ENCODE results near the gene WWOX. TPM values are rescaled to one million over a fixed set of nuclear protein-coding genes. Genes with fewer than 3 reads are reported as not detected.

Gene WWOX
- total RNA-seq, 1 donor from 2014 or later = 19.0 TPM

DNA sequence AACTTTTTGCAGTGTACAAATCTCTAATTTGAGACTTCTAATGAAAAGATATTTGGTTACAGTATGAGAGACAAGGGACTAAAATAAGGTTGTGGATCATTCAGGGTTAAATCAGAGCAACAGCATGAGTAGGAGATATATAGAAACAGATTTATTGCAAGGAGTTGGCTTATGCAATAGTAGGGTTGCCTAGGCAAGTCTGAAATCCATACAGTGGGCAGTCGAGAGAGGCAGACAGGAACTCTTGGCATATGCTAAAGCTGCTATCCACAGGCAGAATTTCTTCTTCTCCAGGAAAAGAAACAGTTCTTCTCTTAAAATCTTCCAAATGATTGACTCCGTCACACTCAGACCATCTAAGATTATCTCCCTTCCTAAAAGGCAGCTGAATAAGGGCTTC is 1000.3 kb downstream of the WWOX start:
- intact Hi-C loops (cut with micrococcal nuclease) = no loop called here

DNA sequence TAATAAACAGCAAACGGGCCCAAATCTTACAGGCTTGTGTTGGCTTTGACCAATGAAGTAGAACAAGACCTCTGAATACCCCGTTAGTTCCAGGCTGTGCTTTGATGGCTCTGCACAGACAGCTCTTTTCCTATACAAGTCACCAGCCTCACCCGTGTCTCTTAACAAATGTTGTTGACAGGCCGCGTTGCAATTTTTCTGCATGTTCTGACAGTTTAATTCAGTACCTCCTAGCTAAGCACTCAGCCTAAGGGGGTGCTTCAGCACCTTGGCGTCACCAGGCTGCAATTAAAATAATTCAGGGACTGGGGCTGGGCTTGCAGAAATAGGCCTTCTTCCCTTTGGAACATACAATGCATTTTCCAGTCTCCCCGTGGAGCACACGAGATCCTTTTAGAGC is 1001.0 kb downstream of the WWOX start:
- intact Hi-C loops (cut with micrococcal nuclease) = no loop called here

DNA sequence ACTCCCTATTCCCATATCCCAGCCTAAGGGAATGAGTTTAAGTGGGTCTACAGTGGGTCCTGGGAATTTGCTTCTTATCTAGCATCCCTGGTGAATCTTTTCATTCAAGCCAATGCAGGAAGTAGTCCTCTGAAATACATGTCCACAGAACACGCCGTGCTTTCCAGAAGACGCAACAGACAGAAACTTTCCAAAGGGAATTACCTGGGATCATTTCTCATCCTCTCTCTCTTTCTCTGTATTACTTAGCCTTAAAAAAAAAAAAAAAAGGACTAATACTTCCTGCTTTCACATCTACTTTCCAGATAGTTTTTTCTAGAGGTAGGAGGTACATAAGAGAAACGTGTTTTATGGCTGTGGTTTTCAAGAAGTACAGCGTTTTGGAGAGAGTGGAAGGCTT is 1002.0 kb downstream of the WWOX start:
- intact Hi-C loops (cut with micrococcal nuclease) = no loop called here

DNA sequence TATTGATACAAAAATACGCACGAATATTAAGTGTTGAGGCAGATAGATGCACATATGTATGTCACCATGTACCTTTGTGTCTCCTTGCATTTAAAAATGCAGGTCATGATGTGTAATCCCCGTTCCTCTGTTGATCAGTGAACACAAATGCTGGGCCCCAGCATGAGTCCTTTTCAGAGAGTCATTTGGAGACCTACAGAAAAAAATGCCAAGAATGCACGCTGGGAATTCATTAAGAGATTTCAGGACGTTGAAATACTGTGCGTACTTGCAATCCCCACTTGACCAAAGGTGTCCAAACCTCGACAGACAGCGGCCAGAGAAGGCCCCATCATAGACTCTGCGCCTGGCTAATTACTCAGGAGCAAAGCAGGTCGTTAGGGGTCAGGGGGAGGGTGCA is 1005.1 kb downstream of the WWOX start:
- intact Hi-C loops (cut with micrococcal nuclease) = no loop called here

DNA sequence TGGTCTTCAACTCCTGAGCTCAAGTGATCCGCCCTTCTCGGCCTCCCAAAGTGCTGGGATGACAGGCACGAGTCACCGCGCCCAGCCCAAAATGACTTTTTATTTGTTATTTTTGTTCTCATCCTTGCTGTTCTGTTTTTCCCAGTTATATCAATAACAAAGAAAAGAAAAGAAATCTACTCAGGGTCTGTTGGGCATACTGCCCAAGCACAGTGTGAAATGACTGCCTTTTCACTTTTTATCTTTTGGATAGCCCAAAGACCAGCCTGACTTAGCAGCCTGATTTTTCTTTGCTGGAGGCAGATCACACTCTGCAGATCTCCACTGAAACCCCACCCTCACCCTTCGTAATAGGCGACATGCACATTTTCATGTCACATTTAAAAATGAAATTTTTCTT is 1007.8 kb downstream of the WWOX start:
- intact Hi-C loops (cut with micrococcal nuclease) = no loop called here

DNA sequence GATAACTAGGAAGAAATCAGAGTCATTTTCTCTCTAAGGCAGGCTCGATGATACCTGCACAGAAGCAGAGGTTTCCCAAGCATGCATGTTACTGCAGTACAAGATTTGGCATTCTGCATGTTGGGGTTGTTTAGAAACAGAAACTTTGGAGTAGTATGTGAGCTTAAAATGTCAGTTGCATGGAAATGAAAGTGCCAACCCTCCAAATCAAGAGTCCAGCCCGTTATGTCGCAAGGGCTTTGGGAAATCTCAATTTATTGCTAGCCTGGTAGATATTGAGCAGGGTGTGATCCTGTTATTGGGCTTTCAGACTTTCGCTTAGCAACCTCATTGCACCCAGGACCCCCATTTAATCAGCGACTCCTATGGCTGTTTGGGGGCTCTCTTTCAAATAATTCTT is 1010.3 kb downstream of the WWOX start:
- intact Hi-C loops (cut with micrococcal nuclease) = no loop called here

DNA sequence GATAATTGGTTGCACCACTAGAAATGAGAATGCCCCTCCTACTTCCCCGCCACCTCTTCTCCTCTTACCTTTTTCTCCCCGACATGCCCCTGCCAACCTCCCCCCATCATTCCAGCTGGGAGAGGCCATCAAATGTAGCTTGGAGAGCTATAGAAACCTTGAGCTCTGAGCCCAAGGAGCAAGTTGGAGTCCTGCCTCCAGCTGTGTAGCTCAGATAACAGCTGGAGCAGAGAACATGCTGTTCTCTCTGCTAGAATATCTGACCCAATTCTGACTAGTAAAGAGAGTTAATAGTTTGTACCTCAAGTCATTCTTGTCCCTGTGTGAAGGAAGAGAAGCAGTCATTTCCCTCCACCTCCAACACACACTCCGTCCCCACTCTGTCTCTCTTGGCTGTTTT is 1010.8 kb downstream of the WWOX start:
- intact Hi-C loops (cut with micrococcal nuclease) = no loop called here

DNA sequence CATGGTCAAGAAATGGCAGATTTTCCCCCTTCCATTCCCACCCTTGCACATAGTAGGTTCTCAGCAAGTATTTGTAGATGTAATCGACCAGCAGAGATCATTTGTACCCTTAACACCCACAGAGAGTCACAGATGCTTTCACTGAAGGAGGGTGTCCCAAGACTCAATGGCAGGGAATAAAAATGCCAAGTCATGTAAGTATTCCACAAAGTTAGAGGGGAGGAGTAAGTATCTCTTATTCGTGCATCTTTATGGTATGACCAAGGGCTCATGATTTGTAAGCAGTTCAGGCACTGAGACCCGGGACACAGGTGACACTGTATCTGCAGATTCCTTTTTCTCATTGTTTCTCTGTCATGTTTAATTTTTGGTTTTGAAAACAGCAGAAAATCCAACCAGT is 1011.5 kb downstream of the WWOX start:
- intact Hi-C loops (cut with micrococcal nuclease) = no loop called here

DNA sequence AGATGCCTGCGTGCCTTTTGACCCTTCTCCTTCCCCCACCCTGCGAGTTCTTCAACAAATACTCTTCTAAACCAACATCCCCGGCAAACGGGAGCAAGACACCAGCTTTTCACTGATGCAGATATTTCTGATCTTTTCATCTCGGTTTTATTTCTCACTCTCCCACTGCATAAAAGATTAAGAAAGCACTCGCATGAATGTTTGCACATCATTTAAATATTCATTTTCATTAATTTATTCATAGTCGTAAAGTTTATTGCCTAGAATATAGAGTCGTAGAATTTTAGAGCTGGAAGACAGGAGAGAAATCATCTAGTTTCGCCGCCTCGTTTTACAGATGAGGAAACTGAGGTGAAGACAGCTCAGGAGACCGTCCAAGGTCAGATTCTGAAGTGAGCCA is 1013.0 kb downstream of the WWOX start:
- intact Hi-C loops (cut with micrococcal nuclease) = no loop called here

DNA sequence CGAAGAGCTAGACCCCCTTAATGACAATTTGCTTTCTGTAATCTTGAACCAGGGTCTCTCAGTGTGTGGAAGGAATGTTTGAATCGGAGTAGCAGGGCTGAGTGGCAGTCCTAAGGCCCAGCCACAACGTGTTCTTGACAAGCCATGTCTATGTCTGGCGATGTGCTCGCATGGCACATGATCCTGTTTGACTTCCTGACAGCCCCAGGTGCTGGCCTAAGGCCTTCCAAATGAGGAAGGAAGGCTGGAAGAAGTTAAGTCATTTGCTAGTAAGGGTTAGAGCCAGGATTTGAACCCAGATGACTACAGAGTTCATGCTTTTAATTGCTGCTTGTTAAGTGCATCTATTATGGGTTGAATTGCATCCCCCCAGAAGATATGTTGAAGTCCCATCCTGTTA is 1014.4 kb downstream of the WWOX start:
- intact Hi-C loops (cut with micrococcal nuclease) = no loop called here

DNA sequence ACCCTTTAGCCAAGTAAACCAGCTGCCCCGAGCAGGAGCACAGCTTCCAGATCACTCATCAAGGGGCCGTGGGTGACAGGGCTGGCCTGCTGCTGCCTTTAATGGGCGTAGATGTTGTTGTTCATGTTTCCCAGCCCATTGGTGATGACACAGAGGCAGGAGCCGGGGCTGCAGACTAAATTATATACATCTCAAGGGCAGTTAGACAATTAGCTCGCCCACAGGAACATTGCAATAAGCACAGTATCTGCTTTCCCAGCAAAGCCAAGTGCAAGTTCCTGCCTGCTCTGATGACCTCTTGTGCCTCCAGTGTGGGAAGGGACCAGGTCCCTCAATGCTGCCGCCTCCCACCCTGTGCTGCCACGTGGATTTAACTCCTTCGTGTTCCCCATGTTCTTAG is 1015.3 kb downstream of the WWOX start:
- intact Hi-C loops (cut with micrococcal nuclease) = no loop called here

DNA sequence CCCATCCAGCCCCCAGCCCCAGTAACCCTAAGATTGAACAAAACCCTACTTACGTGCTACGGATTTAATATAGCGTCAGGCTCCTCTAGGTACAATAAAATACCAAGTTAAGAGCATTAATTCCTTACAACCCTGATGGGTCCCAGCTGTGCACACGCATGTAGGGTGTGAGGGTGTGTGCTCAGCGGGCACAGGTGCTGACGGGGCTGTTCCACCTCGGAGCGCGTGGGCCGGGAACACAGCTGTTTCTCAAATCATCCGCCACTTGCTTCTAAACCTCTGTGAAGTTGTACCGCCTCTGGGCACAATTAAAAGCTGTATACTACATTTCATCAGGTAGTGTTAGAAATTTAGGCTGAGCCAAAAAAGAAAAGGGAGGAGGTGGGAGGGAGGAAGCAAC is 1022.5 kb downstream of the WWOX start:
- intact Hi-C loops (cut with micrococcal nuclease) = no loop called here

DNA sequence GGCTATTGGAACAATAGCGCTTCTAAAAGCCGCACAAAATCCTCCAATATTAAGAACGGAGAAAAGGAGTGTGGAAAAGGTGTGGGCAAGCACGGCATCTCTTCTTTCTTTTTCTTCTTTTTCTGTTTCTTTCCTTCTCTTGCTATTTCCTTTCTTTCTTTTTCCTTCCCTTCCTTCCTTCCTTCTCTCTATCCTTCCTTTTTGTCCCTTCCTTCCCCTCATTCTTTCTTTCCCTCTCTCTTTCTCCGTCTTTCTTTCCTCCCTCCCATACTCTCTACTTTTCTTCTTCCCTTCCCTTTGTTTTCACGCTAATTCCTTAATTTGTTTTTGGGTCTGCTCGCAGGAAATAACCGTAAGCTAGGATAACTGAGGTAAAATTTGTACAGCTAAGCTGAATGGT is 1022.9 kb downstream of the WWOX start:
- intact Hi-C loops (cut with micrococcal nuclease) = no loop called here

DNA sequence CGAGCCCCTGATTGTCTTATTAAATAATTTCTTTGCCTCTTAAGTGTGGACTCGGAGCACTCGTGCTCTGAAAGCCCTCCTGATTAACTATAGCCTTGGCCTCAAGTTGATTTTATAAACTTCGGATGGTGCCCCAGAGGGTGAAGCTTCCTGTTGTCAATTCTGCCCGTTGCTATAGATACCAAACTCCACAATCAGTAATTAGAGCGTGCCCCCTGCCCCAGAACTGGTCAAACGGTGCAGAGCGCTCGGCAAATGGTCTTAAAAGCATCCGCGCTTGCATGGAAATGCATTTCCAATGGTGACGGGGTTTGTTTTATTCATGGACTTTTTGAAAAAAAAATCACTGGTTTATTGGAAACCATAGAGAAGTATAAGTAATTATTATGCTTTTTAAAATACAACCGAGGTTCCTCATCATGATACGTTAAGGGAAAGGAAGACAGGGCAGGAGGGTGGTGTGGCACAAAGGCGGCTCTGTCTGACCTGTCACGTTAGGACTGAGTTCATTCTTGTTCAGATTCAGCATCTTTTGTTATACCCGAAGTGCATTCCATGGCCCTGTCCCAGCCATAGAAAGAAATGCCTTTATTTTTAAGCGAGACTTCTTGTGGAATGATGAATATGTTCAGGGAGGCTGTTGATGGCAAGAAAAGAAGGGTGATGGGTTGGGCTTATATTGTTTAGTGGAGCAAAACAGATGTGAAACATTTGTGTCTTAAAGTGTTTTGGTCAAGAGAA is 1024.7 kb downstream of the WWOX start:
- intact Hi-C loops (cut with micrococcal nuclease) = no loop called here

DNA sequence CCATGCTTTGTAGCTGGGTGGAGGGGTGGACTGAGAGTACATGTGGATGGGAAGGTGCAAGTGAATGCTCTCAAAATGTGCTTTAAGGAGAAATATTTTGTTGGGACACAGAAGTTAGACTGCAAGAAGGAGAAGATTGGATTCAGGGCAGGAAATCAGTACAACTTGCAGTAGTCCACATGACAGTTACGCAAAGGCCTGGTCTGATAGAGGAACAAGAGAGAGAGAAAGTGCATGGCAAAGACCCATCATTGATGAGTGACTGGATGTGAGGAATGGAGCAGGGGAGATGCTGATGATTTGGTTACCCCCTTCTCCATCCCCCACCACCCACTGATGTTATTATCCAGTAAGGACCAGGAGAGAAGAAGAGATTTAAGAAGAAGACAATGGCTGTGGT is 1028.3 kb downstream of the WWOX start:
- intact Hi-C loops (cut with micrococcal nuclease) = no loop called here

DNA sequence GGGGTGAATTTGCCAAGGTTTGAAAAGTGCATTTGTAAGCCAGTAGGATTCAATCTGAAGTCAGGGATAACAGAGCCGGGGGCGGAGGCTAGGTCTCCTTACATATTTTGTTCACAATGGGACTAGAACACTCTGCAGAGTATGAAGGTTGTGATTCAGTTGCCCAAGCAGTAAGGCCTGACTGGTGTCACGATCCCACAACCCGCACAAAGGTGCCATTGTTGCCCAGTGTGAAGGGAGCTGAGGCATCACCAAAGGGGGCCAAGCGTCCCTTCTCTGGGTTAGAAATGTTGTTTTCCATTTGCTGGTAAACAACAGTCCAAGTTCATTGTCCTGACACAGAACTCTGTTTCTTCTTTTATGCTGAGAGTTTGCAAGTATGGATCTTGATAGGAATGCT is 1029.3 kb downstream of the WWOX start:
- intact Hi-C loops (cut with micrococcal nuclease) = no loop called here

DNA sequence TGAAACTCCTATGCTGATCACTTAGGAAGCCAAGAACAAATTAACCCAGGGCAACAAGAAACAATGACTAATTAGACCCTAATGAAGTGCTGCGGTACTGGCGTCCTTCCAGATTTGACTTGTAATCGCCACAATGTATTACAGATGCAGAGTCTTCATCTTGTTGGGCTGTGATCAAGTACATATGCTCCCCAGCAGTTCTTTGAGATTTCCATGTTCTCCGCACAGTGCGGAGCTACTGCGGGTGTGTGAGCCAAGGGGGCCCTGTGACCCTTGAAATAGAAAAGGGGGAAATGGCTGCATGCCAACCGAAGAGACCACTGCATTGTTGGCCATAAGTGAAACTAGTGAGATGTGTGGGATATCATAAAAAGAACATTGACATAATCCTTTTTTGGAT is 1031.2 kb downstream of the WWOX start:
- intact Hi-C loops (cut with micrococcal nuclease) = no loop called here

DNA sequence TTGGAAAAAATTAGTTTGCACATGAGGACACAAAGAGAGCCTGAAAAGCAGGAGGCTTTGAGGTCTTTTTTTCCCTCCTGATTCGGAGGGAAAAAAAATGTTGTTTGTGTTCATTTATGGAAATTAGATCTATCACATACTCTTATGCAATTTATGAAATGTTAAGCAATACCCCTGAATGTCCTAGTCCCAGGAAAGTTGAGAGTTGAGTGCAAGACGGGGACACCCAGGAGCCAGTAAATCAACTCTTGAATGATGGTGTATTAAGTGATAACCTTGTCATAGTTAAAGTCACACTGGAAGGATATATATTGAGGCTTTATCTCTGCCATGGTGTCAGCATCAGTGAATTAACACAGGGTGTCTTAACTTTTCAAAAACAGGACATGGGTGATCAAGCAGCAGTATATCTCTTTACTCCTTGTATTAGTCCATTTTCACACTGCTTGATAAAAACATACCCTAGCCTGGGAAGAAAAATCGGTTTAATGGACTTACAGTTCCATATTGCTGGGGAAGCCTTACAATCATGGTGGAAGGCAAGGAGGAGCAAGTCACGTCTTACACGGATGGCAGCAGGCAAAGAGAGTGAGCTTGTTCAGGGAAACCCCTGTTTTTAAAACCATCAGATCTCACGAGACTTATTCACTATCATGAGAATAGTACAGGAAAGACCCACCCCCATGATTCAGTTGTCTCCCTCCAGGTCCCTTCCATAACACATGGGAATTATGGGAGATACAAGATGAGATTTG is 1032.0 kb downstream of the WWOX start:
- intact Hi-C loops (cut with micrococcal nuclease) = no loop called here

DNA sequence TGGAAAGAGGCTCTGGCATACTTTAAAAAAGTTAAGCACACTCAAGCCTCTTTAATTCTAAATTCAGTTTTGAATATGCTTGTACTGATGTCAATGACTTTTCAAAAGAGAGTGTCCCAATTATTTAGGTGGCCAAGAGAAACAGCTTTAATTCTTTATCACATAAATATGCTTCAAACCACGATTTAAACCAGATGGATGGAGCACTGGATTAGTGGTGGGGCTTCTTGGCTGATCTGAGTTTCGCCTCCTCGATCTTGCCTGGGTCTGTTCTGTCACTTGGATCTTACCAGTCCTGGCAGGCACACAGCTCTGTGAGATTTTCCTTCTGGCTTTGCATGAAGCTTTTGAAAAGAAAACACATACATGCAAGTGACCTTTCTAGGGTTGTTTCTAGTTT is 1033.2 kb downstream of the WWOX start:
- intact Hi-C loops (cut with micrococcal nuclease) = no loop called here

DNA sequence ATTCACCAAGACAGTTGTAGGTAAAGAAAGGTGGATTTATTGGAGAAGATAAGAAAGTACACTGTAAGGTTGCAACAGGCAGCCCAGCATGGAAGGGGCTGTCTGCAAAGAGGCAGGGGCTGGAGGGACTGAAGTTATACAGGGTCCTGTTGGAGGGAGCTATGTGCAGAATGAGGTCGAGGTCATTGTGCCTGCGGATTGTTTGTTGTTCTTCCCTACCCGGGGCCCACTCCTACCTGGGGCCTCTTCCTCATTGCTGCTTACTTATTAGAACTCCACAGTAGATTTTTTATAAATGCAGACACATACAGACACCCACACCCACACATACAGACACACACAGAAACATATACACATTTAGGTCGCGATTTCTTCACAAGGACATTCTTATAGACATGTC is 1034.8 kb downstream of the WWOX start:
- intact Hi-C loops (cut with micrococcal nuclease) = no loop called here

DNA sequence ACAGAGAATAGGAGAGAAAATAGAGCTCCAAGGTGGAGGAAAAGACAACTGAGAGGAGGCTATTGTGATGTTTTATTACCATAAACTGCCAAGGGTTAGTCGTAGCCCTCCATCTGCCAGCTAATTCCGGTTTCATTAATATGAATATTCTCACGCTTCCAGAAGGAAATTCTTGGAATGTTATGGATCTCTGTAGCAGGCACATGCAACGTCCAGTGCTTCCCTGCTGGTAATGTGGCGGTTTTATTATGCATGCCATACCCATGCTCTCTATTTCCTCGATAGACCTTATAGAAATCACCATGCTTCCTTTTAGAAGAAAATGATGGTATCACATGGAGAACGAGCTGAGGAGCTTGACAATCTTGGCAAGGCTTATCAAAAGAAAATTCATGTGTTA is 1037.5 kb downstream of the WWOX start:
- intact Hi-C loops (cut with micrococcal nuclease) = no loop called here

DNA sequence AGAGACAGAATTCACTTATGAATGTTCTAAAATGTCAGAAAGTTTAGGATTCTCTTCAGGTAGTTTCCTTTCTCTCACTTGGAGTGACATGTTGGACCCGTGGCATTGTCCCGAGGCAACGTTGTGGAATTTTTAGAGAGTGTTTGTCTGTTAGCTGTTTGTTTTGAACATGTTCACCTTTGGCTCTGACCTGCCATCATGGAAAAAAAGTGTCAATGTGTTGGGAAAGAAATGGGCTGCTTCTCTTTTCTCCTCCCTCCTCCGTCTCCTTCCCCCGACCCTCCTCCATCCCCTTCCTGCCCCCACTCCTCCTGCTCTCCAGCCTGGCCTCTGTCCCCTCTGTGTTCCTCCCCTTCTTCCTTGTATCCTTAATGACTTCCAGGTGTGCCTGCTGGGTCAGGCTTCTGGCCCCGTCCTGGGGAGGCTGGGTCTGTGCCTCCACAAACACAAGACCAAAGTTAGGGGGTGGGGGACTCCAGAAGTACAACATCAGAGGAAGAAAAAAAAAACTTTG is 1038.0 kb downstream of the WWOX start:
- intact Hi-C loops (cut with micrococcal nuclease) = no loop called here

DNA sequence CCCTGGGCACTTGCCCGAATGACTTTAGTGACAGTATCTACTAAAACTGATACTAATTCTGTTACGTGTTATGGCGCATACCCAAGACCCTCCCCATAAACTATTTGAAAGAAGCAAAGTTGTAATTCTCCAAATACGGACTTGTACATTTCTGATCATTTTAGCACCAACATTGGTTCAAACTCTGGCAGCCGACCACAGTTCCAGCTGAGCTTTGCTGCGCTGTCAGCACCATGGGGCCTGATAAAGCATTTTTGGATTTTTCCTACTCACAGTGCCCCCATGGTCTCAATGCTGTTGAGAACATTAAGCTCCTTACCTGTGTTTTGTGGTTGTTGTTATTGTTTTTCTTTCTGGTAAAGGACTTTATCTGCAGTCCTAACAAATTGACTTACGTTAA is 1040.3 kb downstream of the WWOX start:
- intact Hi-C loops (cut with micrococcal nuclease) = no loop called here
